ENCODE results near the gene GLIS2.

Gene GLIS2

GRCh38 chr16:4361944-4362311 is 46.1 kb downstream of the GLIS2 start:
- H3K9me3 ChIP-seq (ENCODE audit: low read depth, low read length), result no peaks in the 10 kb centered on the region
- no peak overlapping the region for H3K27ac ChIP-seq
- H3K4me3 ChIP-seq, result no peak overlapping the region
- TF ChIP-seq FOXP2 (optimal IDR thresholded peaks at IDR 0.05; ENCODE audit: control extremely low read depth, extremely low read length, insufficient read depth) (no peak), EZH2 (IDR thresholded peaks at IDR 0.05) (no peak), POLR2AphosphoS5 (IDR thresholded peaks at IDR 0.05; ENCODE audit: borderline replicate concordance, low read depth, low read length) (no peak)
- no peak for DNase-seq (ENCODE audit: low read depth, low spot score)
- H3K36me3 ChIP-seq (ENCODE audit: insufficient read depth, low read length), result no peaks in the 10 kb centered on the region
- H3K9ac ChIP-seq (ENCODE audit: insufficient read length), result no peak overlapping the region

- Histone ChIP-seq H3K9ac (ENCODE audit: insufficient read length) (no peak overlapping the region), H3K27ac (no peak overlapping the region), H3K36me3 (ENCODE audit: insufficient read depth, low read length) (no peaks in the 10 kb centered on the region), H3K4me3 (no peak overlapping the region), H3K9me3 (ENCODE audit: low read depth, low read length) (no peaks in the 10 kb centered on the region)
- DNase-seq (ENCODE audit: low read depth, low spot score), result no peak
- no peak for TF ChIP-seq EZH2 (IDR thresholded peaks at IDR 0.05)
- no peak for TF ChIP-seq POLR2AphosphoS5 (IDR thresholded peaks at IDR 0.05; ENCODE audit: borderline replicate concordance, low read depth, low read length)
- no peak for TF ChIP-seq FOXP2 (optimal IDR thresholded peaks at IDR 0.05; ENCODE audit: control extremely low read depth, extremely low read length, insufficient read depth)
Observed at GRCh38 chr16:4362476-4363135, 46.7 kb downstream of the GLIS2 start.

- DNase-seq (ENCODE audit: low read depth, low spot score), result no peak
Observed at GRCh38 chr16:4364196-4365013, 48.5 kb downstream of the GLIS2 start.

GRCh38 chr16:4365014-4365406 is 49.1 kb downstream of the GLIS2 start:
- H3K27ac ChIP-seq, result no peak overlapping the region
- H3K36me3 ChIP-seq (ENCODE audit: insufficient read depth, low read length), result no peaks in the 10 kb centered on the region
- no peaks in the 10 kb centered on the region for H3K9me3 ChIP-seq (ENCODE audit: low read depth, low read length)
- DNase-seq (ENCODE audit: low read depth, low spot score), result no peak
- TF ChIP-seq EZH2 (IDR thresholded peaks at IDR 0.05) (no peak), FOXP2 (optimal IDR thresholded peaks at IDR 0.05; ENCODE audit: control extremely low read depth, extremely low read length, insufficient read depth) (no peak), POLR2AphosphoS5 (IDR thresholded peaks at IDR 0.05; ENCODE audit: borderline replicate concordance, low read depth, low read length) (no peak)
- no peak overlapping the region for H3K4me3 ChIP-seq
- no peak overlapping the region for H3K9ac ChIP-seq (ENCODE audit: insufficient read length)

More at GRCh38 chr16:4364196-4365013, 48.5 kb downstream of the GLIS2 start:
- H3K9ac ChIP-seq (ENCODE audit: insufficient read length), result no peak overlapping the region
- no peaks in the 10 kb centered on the region for H3K9me3 ChIP-seq (ENCODE audit: low read depth, low read length)
- TF ChIP-seq FOXP2 (optimal IDR thresholded peaks at IDR 0.05; ENCODE audit: control extremely low read depth, extremely low read length, insufficient read depth), result no peak
- no peak for TF ChIP-seq POLR2AphosphoS5 (IDR thresholded peaks at IDR 0.05; ENCODE audit: borderline replicate concordance, low read depth, low read length)
- no peak for TF ChIP-seq EZH2 (IDR thresholded peaks at IDR 0.05)
- H3K36me3 ChIP-seq (ENCODE audit: insufficient read depth, low read length), result no peaks in the 10 kb centered on the region
- H3K4me3 ChIP-seq, result no peak overlapping the region
- H3K27ac ChIP-seq, result no peak overlapping the region

- H3K27ac ChIP-seq, result no peak overlapping the region
- TF ChIP-seq POLR2AphosphoS5 (IDR thresholded peaks at IDR 0.05; ENCODE audit: borderline replicate concordance, low read depth, low read length), result no peak
- no peak for TF ChIP-seq EZH2 (IDR thresholded peaks at IDR 0.05)
- TF ChIP-seq FOXP2 (optimal IDR thresholded peaks at IDR 0.05; ENCODE audit: control extremely low read depth, extremely low read length, insufficient read depth), result no peak
- H3K36me3 ChIP-seq (ENCODE audit: insufficient read depth, low read length), result no peaks in the 10 kb centered on the region
- H3K4me3 ChIP-seq, result no peak overlapping the region
- DNase-seq (ENCODE audit: low read depth, low spot score), result no peak
- H3K9me3 ChIP-seq (ENCODE audit: low read depth, low read length), result no peaks in the 10 kb centered on the region
- H3K9ac ChIP-seq (ENCODE audit: insufficient read length), result no peak overlapping the region
Observed at GRCh38 chr16:4365615-4366014, 49.7 kb downstream of the GLIS2 start.

GRCh38 chr16:4366016-4366415 is 50.1 kb downstream of the GLIS2 start:
- Histone ChIP-seq H3K36me3 (ENCODE audit: insufficient read depth, low read length) (no peaks in the 10 kb centered on the region), H3K4me3 (no peak overlapping the region), H3K9me3 (ENCODE audit: low read depth, low read length) (no peaks in the 10 kb centered on the region), H3K9ac (ENCODE audit: insufficient read length) (no peak overlapping the region), H3K27ac (no peak overlapping the region)
- no peak for TF ChIP-seq FOXP2 (optimal IDR thresholded peaks at IDR 0.05; ENCODE audit: control extremely low read depth, extremely low read length, insufficient read depth)
- no peak for TF ChIP-seq POLR2AphosphoS5 (IDR thresholded peaks at IDR 0.05; ENCODE audit: borderline replicate concordance, low read depth, low read length)
- no peak for TF ChIP-seq EZH2 (IDR thresholded peaks at IDR 0.05)
- DNase-seq (ENCODE audit: low read depth, low spot score), result no peak

- H3K27ac ChIP-seq, result no peak overlapping the region
- H3K9me3 ChIP-seq (ENCODE audit: low read depth, low read length), result no peaks in the 10 kb centered on the region
- no peak for DNase-seq (ENCODE audit: low read depth, low spot score)
- H3K4me3 ChIP-seq, result no peak overlapping the region
- H3K36me3 ChIP-seq (ENCODE audit: insufficient read depth, low read length), result no peaks in the 10 kb centered on the region
- TF ChIP-seq FOXP2 (optimal IDR thresholded peaks at IDR 0.05; ENCODE audit: control extremely low read depth, extremely low read length, insufficient read depth), result no peak
- TF ChIP-seq POLR2AphosphoS5 (IDR thresholded peaks at IDR 0.05; ENCODE audit: borderline replicate concordance, low read depth, low read length), result no peak
- TF ChIP-seq EZH2 (IDR thresholded peaks at IDR 0.05), result no peak
- no peak overlapping the region for H3K9ac ChIP-seq (ENCODE audit: insufficient read length)
Observed at GRCh38 chr16:4367393-4367856, 51.6 kb downstream of the GLIS2 start.

GRCh38 chr16:4369007-4369733 is 53.3 kb downstream of the GLIS2 start:
- Histone ChIP-seq H3K9me3 (ENCODE audit: low read depth, low read length) (no peaks in the 10 kb centered on the region), H3K36me3 (ENCODE audit: insufficient read depth, low read length) (no peaks in the 10 kb centered on the region), H3K9ac (ENCODE audit: insufficient read length) (no peak overlapping the region), H3K27ac (no peak overlapping the region), H3K4me3 (no peak overlapping the region)
- no peak for DNase-seq (ENCODE audit: low read depth, low spot score)
- no peak for TF ChIP-seq POLR2AphosphoS5 (IDR thresholded peaks at IDR 0.05; ENCODE audit: borderline replicate concordance, low read depth, low read length)
- TF ChIP-seq FOXP2 (optimal IDR thresholded peaks at IDR 0.05; ENCODE audit: control extremely low read depth, extremely low read length, insufficient read depth), result no peak
- no peak for TF ChIP-seq EZH2 (IDR thresholded peaks at IDR 0.05)
